HG02938 (cell line): ENCODE data around the gene ATP11A.
"Not testable (repeated sequence)": the region's sequence is repeated elsewhere in the genome, so short reads cannot be mapped to it uniquely, and the experiment has no call there.

Experiments used
- ATAC-seq: cut with Tn5 transposase; IDR thresholded peaks from one replicate; pipeline ENCODE4 v1.9.1; 2021; ENCODE audit warnings: mild to moderate bottlenecking, moderate library complexity; ENCODE audit not compliant: unreplicated experiment

ATP11A gene

DNA sequence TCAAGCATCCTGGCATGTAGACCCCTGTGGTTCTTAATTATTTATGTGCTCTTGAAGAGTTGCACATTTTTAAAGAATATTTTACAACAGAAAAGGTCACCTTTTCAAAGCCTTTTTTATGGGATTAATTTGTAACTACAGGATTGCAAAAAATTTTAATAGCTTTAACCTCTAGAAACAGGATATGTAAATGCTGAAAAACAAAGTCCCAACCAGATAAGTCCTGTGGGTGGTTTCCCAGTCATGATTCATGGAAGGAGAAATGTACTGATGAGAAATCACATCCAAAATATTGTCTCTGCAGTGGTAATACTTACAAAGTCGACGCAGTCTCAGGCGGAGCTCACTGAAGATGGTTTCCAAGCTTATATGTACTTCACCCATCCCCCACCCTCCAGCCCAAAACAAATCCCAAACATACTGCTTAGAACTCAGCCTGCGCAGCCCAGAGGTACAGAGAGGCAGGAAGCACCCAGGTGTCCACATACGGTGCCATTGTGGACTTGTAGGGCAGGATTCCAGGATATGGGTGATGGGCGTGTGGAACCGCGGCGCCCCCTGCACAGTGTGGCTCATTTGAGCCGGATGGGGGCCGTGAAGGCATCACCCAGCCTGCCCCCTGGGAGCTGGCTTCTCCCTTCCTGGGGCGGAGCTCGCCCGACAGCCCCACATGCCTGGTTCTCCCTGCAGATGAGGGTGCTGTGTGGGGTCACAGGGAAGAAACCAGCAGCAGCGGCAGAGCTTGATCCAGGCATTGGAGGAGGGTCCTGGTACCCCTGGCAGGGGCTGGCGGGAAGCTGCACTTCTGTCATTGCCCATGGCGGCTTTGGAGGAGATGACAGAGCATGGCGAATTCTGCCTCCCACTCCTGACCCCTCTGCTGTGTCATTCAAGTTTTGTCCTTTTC, 101.2 kb downstream of the ATP11A start:
- no peak for ATAC-seq

DNA sequence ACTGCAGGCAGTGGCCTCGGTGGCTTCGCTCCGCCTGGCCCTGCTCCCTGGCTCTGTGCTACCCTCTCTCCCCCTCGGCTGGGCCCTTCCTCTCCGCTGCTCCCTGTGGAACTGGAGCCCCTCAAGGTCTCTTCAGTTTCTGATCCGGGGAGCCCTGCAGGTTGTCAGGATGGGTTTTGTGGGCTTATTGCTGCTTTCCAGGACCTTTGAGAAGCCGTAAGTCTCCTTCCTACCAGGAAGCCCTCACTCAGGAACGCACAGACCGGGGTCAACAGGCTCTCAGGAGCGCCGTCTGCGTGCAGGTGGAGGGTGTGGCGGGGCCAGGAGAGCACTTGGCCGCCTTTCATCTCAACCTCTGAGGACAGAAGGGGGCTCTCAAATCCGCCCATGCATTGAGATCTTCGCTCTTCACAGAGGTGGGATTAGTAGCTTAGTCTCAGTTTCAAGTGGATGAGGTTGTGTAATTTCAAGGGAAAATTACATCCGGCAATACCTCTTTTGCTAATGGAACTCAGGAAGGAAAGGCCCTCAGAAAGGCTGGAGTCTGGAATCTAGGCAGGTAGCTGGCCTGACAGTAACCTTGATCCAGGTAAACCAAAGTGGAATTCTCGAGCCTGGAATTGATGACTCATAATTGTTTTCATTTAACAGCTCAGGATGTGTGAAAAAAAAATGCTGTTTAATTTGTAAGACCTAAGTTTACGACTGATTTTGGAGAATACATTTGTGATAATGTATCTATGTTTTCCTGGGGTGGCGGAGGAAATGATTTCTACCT, 102.0 kb downstream of the ATP11A start:
- ATAC-seq, result no peak

DNA sequence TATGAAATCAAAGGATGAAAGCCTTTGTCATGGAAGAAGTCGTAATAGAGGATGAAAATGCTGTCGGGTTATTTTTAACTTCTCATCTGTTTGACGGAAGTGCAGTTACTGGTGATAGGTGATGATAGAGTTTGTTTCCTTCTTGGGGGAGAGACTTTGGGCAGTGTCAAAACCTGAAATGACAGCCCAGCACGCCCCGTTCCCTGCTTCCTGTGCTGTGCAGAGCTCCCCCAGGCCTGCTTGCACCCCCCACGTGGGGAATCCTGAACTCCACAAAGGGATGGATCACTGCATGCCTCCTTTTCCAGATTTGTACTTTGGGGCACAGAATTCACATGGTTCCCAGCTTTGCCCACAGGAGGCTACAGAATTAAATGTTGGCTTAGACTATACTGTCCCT, 102.7 kb downstream of the ATP11A start:
- ATAC-seq, result no peak

DNA sequence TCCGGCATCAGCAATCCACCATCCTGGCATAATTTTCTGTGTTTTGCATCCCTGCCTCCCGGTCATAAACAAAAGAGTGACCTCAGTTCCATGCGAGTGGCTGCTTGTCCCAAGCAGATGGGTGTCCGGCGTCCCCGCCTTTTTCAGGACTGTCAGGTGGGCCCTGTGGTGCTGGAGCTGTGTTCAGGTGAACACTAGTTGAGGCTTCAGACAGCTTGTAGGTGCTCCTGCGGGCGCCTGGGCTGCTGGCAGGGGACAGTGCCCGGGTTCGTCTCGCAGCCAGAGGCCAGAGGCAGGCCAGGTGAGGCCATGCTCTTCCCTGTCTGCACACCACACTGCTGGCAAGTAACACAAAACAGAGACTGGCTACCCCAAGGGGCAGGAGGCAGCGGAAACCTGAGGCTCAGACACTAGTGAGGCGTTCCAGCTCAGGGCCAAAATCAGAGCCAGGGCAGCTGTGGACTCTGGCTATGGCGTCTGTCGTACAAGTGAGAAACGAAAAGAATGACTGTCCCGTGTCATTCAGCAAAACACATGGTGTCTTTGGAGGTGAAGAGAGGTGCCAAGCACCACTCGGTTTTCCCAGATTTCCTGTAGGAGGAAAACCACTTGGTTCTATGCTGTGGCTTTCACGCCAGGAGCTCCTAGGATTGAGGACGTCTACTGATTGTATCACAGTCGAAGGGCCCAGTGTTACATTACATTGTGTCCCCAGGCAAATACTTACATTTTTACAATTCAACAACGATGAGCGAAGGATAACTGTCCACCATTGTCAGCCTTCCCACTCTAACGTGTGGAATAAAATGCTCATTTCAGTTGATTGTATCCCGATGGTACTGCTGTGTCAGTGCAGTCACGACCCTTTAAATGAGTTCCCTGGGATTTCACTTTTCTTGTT, 104.0 kb downstream of the ATP11A start:
- ATAC-seq, result no peak

DNA sequence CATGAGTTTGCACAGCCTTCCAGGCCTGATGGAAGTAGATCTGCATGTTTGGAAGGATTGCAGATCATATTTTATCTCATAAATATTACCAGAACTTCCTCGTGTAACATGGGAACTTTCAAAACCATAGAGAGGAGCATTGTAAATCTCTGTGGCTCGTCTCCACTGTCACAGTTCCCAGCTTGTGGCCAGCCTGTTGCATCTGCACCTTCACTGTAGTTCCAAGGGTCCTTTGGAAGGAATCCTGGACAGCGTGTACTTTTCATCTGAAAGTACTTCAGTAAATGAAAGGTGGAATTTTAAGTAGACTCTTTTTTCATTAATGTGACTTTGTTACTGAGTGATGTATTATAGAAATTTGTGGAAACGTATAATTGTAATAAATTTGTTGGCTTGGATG, 105.4 kb downstream of the ATP11A start:
- no peak for ATAC-seq

DNA sequence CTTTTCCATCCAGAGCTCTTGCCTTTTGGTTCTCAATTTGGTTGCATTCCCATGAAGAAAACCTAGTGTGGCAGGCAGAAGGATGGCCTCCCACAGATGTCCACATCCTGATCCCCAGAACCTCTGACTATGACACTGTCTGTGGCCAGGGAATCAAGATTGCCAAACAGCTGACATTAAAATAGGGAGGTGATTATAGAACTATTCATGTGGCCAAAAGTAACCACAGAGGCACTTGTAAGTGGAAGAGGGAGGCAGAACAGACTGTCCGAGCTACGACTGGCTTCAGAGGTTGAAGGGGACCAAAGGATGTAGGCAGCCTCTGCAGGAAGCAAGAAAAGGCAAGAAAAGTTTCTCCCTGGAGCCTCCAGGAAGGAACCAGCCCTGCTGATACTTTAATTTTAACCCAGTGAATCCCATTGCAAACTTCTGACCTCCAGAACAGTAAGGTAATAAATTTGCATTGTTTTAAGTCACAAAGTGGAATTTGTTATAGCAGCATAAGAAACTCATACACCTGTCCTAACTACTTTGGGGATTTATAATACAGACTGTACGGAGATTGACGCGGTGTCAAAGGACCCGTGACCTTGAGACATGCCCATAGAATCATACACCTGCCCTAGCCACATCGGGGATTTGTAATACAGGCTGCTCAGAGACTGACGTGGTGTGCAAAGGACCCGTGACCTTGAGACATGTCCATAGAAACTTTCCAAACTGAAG, 106.5 kb downstream of the ATP11A start:
- no peak for ATAC-seq

DNA sequence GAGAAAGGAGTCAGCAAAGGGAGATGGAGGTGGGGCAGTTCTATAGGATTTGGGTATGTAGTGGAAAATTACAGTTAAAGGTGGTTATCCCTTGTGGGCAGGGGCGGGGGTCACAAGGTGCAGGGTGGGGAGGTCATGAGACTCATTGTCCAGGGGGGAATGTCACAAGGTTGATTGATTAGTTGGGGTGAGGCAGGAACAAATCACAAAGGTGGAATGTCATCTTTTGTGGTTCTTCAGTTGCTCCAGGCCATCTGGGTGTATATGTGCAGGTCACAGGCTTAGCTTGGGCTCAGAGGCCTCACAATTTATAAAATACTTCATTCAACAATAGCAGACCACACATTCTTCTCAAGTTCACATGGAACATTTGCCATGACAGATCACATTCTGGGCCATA, 109.6 kb downstream of the ATP11A start:
- ATAC-seq, result no peak

DNA sequence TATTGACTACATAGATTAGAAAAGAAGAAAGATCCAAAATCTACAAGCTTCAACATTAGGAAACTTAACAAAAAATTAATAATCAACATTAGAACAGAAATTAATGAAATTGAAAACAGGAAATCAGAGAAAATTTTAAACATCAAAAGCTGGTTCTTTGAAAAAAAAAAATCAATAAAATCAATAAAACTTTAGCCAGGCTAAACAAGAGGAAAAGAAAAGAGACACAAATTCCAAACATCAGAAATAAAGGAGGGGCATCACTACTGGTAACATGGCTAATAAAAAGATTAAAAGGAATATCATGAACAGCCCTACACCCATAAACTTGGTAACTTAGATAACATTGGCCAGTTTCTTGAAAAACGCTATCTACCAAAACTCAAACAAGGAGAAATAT, 110.2 kb downstream of the ATP11A start:
- no peak for ATAC-seq

DNA sequence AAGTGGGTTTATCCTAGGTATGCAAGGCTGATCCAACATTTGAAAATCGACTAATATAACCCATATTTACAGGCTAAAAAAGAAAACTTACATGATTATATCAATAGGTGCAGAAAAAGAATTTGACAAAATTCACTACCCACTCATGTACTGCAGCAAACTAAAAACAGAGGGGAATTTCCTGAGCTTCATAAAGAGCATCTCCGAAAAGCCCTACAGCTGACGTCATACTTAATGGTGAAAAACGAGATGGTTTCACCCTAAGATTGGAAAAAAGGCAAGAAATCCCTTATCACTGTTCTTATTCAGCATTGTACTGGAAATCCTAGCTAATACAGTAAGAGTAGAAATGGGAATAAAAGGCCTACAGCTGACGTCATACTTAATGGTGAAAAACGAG, 111.0 kb downstream of the ATP11A start:
- not testable (repeated sequence) for ATAC-seq

DNA sequence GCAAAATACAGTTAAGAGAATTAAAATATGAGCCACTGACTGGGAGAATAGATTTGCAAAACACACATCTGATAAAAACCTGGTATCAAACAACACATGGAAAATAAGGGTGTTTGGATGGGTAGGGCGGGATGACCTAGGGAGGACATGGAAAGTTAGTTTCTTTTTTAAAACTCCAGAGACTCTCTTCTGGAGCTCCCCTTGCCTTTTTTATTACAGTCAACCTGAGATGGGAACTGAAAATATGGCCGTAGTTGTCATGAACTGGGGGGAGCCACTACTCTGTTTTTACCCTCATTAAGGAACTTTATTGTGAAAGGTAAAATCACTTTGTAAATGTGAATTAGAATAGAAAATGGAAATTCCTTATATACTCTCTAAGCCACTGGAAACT, 113.0 kb downstream of the ATP11A start:
- no peak for ATAC-seq

DNA sequence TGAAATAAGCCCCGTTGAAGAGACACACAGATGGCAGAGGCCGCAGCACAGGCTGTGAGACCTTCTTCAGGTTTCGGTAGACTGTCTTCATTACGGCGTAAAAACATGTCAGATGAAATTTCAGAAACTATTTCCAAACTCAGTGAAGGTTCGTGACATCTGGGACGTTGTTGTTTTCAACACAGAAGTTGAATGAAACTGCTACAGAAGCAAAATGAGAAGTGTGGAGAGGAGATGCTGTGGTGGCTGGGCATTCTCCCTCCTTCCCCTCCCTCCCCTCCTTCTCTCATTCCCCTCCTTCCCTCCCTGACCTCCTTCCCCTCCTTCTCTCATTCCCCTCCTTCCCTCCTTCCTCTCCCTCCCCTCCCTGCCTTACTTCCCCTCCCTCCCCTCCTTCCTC, 113.6 kb downstream of the ATP11A start:
- ATAC-seq, result no peak

DNA sequence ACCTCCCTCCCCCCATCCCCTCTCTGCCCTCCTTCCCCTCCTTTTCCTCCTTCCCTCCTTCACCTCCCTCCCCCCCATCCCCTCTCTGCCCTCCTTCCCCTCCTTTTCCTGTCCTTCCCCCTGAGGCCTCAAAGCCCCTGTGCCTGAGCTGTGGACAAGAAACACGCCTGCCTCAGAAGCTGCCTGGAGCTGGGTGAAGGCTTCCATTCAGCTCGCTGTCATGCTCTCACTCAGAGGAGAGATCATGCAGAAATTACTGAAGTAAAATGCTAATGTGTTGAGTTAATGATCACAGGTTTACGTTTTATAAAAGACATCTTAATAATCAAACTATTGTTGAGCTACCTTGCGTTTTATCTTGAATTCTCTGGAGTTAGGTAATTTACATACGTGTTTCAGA, 114.5 kb downstream of the ATP11A start:
- no peak for ATAC-seq

DNA sequence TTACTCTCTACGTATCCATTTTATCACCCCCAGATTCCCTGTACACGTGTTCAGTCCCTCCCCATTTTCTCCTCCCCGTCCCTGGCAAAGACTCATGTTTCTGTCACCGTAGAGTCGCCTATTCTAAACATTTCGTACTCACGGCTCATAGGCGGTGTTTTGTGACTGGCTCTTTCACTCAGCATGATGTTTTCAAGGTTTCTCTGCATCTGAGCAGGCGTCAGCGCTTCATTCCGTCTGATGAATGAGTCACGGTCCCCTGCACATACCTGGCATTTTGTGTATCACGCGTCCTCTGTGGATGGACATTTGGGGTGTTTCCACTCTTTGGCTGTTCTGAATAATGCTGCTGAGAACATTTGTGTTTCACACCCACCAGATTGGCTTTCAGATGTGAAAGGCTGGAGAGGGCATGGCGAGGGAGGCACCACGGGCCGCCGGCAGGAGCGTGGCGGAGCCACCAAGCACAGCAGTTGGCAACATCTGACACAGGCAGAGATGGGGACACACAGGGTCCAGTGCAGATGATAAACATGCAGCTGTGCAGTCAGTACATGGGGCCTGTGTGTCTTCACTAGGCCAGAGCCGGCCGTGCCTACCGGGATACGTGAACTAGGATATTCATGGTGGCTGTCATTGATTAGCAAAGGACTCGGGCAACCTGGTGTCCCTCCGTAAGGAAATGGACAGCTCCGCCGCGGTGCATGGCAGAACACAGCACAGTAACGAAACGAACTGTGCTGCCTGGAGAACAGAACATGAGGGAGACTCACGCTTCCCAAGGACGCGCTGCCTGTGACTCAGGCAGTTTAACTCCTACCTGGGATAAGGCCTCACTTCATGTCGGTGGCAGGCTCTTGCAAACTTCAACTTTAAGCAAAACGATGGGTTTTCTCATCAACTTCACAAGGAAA, 117.2 kb downstream of the ATP11A start:
- ATAC-seq, result no peak

DNA sequence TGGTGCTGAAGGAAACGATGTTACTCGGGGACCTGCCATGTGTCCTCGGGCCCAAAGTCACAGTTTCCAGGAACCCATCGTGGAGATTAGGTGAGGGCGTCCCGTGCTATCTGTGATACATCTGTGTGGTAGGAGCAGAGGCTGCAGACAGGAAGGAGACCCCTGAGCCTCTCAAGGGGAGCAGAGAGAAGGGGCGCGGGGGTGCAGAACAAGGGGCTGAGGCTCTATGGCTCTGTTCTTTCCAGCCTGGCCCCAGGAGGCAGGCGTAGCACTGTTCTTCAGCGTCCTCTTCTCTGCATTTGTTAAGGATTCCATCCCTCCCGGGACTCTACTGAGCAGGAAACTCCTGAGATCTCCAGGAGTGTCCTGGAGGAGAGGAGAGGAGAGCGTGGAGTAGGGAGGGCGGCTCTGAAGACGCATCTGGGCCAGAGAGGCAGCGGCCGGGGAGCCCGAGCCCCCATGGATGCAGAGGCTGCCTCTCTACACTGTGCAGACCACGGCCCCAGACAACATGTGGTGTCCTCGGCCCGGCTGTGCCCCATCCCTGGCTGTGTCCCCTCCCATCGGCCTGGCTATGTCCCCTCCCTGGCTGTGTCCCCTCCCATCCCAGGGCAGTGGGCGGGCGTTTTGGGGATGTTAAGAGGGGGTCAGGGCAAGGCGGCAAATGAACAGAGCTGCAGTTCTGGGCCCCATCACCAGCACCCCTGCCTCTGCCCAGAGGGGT, 118.0 kb downstream of the ATP11A start:
- ATAC-seq, result no peak

DNA sequence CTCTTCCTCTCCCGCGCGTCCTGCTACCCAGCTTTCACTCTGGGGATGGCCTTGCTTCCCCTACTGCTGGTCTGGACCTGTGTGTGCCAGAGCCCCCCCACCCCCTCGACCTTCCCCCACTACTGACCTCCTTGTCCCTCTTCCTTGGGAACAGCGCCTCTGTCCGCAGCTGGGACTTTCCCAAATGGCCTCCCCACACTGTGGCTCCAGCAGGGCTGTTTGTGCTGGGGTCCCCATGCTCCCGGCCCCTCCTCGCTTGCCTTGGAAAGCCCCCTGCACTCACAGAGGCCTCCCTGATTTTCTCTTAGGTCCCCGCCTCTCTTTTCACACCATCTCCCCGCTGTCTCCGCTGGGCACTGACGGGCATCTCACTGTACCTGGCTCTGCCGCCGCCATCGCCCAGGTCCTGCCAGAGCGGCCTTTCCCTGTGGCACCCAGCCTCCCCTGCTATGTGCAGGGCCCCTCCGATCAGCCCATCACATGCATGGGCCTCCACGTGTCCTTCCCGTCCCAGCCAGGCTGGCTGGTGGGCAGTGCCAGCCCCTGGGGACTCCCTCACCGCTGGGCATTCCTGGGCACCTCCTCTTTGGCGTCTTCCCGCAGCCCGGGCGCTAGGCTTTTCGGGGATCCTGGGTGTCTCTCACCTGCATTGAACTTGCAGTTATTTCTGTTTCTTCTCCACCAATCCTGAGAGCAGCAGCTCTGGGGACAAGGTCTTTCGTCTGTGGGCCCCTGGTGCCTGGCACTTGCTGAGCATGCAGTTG, 118.7 kb downstream of the ATP11A start:
- no peak for ATAC-seq

DNA sequence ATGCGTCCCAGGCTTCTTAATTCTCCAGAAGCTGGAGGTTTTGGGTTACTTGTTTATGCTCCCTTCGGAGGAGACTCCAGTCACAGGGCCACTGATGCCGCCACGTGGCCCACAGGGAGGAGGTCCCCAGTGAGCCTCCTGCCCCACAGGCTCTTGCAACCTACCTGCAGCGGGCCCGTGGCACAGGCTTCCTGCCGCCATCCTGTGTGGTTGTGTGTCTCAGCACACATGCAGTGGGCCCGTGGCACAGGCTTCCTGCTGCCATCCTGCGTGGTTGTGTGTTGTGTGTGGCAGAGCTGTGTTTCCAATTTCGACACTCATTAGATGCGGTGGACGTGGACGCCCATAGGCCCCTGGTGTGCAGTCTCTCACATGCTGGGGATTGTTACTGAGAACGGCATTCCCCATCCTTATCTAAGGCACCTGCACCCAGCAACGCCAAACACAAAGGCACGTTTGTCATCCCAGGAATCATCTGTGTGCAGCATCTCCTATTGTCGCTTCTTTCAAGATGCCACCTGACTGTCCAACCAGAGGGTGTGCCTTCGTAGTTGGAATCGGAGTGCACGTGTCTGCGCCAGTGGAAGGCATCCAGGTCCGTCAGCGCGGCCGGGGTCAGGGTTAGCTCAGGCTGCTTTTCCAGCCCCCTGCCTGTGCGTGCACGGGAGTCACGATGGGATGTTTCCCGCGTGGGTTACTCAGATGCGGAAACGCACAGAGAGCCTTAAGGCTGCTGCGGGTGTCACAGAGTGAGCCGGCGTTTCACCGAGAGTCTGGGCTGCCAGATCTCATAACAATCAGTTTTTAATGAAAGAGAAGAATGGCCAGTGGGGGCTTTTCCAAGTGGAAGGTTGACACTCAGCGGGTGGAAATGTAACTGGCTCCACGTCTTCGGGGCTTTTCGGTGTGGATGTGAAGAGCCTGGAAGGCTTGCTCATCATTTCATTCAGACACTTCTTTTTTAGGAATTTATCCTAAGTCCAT, 119.8 kb downstream of the ATP11A start:
- no peak for ATAC-seq

DNA sequence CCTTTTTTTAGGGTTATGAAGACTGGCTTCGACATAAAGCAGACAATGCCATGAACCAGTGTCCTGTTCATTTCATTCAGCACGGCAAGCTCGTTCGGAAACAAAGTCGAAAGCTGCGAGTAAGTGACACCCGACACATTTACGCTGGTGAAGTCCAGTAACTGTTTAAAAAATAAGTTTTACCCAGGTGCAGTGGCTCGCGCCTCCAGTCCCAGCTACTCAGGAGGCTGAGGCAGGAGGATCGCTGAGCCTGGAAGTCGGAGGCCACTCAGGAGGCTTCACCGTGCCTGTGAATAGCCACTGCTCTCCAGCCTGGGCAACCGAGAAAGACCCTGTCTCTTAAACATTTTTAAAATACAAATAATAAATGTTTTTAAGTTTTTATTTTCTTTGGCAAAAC, 120.8 kb downstream of the ATP11A start:
- ATAC-seq, result no peak
